NCI-H1105 treated with DMSO at 0.1 percent for 48 hours (cell line): ENCODE data around the gene NOP58.
"Not testable (repeated sequence)": the region's sequence is repeated elsewhere in the genome, so short reads cannot be mapped to it uniquely, and the experiment has no call there.

ENCODE experiments used
- DNase-seq: peaks from one replicate; lab custom pipeline; 2025; lab: John Stamatoyannopoulos, UW

NOP58 gene

GRCh38 chr2:202307690-202308089 is 42.1 kb downstream of the NOP58 start:
- DNase-seq, result no peak

GRCh38 chr2:202311823-202312388 is 46.3 kb downstream of the NOP58 start:
- DNase-seq, result no peak

DNA sequence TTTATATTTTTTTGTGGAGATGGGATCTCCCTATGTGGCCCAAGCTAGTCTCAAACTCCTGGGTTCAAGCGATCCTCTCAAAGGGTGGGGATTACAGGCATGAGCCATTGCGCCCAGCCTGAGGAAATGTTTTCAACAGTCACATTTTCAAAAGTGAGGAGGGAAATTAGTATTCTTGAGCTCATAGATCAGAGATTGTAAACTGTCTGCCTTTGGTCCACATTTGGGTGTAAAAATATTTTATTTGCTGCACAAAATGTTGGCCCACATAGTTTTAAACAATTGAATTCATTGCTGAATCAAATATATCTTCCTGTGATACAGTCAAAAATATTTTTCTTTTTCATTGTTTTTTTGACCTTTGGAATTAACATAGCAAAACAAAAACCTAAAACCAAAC is 48.6 kb downstream of the NOP58 start:
- DNase-seq, result no peak

- DNase-seq, result peak; percentile 65
Observed at GRCh38 chr2:202317080-202317857, 51.7 kb downstream of the NOP58 start.

GRCh38 chr2:202320362-202320761 is 54.8 kb downstream of the NOP58 start:
- not testable (repeated sequence) for DNase-seq

DNA sequence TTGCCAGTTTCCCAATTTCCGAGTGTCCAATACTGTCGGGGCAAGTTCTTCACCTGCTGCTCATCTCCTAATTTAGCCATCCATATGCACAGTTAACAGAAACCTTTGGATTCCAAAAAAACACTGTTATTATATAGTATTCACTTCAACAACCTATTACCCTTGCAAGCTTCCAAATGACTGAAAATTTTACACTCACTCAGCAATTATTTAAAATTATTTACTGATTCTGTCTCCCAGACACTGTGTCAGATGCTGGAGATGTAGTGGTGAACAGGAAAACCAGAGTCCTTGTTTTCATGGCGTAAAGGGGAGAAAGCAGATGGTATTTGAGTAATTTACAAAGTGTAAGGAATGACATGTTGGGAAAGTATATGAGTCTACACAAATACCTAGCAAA is 56.9 kb downstream of the NOP58 start:
- DNase-seq, result no peak

DNA sequence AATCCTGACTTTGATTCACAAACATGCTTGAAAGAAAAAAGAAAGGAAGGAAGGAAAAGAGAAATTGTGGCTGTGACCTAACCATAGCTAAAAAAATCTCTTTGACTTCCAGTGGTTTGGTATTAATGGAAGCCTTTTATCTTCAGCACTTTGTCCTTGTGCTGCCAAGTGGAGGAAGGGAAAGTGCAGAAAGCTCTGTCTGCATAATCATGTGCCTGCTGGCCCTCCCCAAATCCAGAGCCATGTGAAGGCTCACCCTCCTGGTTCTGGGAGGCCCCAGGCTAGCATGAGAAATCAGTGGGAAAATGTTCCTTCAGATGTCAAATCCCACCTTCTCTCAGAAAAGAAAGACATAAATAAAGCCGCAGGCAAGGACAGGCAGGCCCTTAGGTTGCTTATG is 62.3 kb downstream of the NOP58 start:
- no peak for DNase-seq

GRCh38 chr2:202335791-202336467 is 70.4 kb downstream of the NOP58 start:
- no peak for DNase-seq

DNA sequence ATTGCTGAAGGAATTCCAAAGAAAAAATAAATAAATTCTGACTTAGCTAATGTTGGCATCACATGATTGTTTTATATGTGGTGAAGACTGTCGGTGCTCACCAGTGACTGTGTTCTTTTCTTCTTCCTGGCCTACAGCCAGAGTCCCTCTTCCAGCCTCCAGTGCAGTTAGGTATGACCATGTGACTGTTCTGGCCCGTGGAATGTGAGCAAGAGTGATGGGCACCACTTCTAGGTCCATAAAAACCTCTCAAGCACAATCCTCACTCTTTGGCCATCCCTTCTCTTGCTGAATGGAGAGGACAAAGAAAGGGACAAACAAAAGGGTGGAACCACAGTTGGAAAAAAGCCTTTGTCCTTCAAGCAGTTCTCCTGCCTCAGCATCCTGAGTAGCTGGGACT is 71.6 kb downstream of the NOP58 start:
- DNase-seq, result no peak

- no peak for DNase-seq
Observed at GRCh38 chr2:202337706-202338346, 72.3 kb downstream of the NOP58 start.

GRCh38 chr2:202339071-202339870 is 73.7 kb downstream of the NOP58 start:
- DNase-seq, result no peak

GRCh38 chr2:202344178-202344577 is 78.6 kb downstream of the NOP58 start:
- DNase-seq, result no peak

- DNase-seq, result no peak
Observed at GRCh38 chr2:202346180-202346579, 80.6 kb downstream of the NOP58 start.
